ENCODE measurements around the gene UGDH. TPM values are rescaled to one million over a fixed set of nuclear protein-coding genes. Genes with fewer than 3 reads are reported as not detected.
A peak's percentile ranks its signal among the peaks of the same experiment; 100 is the strongest.

UGDH gene
- polyA plus RNA-seq, 1 donor (not counting 4 experiments of a cell fraction or from before 2014, with no cell fraction given), result 39.4 TPM

DNA sequence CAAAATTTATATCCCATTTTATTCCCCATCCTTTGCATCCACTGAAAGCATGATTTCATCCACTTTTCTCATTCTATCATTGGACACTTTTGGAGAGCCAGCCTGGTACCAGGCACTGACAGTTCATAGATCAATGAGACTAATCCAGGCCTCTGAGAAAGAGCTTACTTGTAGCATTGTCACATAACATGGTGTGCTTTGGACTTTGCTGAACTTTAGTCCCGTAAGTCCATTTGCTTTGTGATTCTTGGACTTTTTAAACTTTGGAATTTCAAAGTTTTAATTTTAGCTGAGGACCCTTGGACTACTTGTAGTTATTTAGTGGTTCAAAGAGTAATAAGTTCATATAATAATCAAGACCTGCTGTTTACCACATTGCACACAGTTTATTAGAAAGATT is 56.8 kb downstream of the UGDH start:
- Histone ChIP-seq H3K9me3 (ENCODE audit: control insufficient read depth, low read depth, low read length) (no peaks in the 10 kb centered on the region), H3K27me3 (ENCODE audit: control insufficient read depth, extremely low read depth, insufficient read depth, low read length) (no peaks in the 10 kb centered on the region), H4K20me1 (ENCODE audit: control insufficient read depth, extremely low read depth, insufficient read depth, low read length) (no peaks in the 10 kb centered on the region), H3K79me2 (ENCODE audit: control insufficient read depth, insufficient read depth, low read length) (no peaks in the 10 kb centered on the region), H2AFZ (ENCODE audit: control insufficient read depth, low read length) (no peak overlapping the region), H3K9ac (ENCODE audit: control insufficient read depth, extremely low read depth, insufficient read depth, low read length) (no peak overlapping the region), H3K27ac (ENCODE audit: control insufficient read depth, insufficient read depth, low read length) (no peak overlapping the region), H3K36me3 (ENCODE audit: control insufficient read depth in 2 of 2, extremely low read depth in 1 of 2, insufficient read depth in 2 of 2, low read length in 2 of 2) (peaks cover 6 to 25% of the 10 kb centered on the region in 2 experiments), H3K9me1 (ENCODE audit: control insufficient read depth, extremely low read depth, insufficient read depth, low read length) (no peaks in the 10 kb centered on the region), H3K4me2 (ENCODE audit: control insufficient read depth, extremely low read depth, insufficient read depth, low read depth, low read length) (no peak overlapping the region), H3K4me3 (ENCODE audit: control insufficient read depth in 2 of 3, extremely low read depth in 1 of 3, insufficient read depth in 2 of 3, low read depth in 1 of 3, low read length in 3 of 3) (no peak overlapping the region), H3K4me1 (ENCODE audit: control insufficient read depth, extremely low read depth, insufficient read depth, low read length) (no peaks in the 10 kb centered on the region)
- dilution Hi-C loops (cut with MboI; ENCODE audit: extremely low pct_ligation_motif_present, low sequenced_read_pairs), result no loop called here
- TF ChIP-seq, protein P1, sequence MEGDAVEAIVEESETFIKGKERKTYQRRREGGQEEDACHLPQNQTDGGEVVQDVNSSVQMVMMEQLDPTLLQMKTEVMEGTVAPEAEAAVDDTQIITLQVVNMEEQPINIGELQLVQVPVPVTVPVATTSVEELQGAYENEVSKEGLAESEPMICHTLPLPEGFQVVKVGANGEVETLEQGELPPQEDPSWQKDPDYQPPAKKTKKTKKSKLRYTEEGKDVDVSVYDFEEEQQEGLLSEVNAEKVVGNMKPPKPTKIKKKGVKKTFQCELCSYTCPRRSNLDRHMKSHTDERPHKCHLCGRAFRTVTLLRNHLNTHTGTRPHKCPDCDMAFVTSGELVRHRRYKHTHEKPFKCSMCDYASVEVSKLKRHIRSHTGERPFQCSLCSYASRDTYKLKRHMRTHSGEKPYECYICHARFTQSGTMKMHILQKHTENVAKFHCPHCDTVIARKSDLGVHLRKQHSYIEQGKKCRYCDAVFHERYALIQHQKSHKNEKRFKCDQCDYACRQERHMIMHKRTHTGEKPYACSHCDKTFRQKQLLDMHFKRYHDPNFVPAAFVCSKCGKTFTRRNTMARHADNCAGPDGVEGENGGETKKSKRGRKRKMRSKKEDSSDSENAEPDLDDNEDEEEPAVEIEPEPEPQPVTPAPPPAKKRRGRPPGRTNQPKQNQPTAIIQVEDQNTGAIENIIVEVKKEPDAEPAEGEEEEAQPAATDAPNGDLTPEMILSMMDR (optimal IDR thresholded peaks at IDR 0.05 in 1 of 3, IDR thresholded peaks at IDR 0.05 in 1 of 3, conservative IDR thresholded peaks at IDR 0.05 in 1 of 3; ENCODE audit: extremely low read depth in 1 of 3, insufficient read depth in 2 of 3, low read length in 3 of 3), result no peak
- TF ChIP-seq EZH2 (IDR thresholded peaks at IDR 0.05; ENCODE audit: low read length), result no peak
- FAIRE-seq (no peak), DNase-seq (ENCODE audit: low read depth, low spot score) (no peak)

DNA sequence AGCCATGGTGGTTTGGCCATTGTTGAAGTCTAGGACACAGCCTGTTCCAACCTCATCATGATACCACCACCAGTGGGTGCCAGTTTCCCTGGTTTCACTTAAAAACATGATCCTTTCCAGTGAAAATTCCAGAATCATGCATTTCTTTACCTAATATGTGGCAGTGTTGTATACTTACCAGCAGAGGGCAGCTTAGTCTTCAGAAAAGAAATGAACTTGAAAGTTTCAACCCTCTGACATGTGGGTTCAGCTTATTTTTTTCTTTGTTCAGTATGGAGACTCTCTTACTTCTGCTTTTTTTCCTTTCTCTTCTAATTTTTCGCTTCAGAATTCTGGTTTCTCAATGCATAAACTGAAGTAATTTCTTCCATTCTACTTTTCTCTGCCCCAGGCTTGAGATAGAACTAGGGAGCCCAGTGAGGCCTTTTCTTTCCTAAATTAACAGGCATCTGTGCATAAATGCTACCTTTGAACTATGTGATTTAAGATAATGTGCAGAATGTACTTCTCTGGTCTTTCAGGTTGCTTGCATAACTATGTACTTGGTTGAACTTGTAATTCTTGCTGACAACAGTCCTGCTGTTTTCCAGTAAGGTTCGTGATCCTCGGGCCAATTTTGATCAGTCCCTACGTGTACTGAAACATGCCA is 57.7 kb downstream of the UGDH start:
- H3K27ac ChIP-seq (ENCODE audit: control insufficient read depth, insufficient read depth, low read length), result no peak overlapping the region
- TF ChIP-seq, protein P1 (optimal IDR thresholded peaks at IDR 0.05 in 1 of 3, IDR thresholded peaks at IDR 0.05 in 1 of 3, conservative IDR thresholded peaks at IDR 0.05 in 1 of 3; ENCODE audit: extremely low read depth in 1 of 3, insufficient read depth in 2 of 3, low read length in 3 of 3), result peak; percentile 49 to 89 (median 57)
- TF ChIP-seq EZH2 (IDR thresholded peaks at IDR 0.05; ENCODE audit: low read length), result no peak
- no peak overlapping the region for H3K9ac ChIP-seq (ENCODE audit: control insufficient read depth, extremely low read depth, insufficient read depth, low read length)
- H4K20me1 ChIP-seq (ENCODE audit: control insufficient read depth, extremely low read depth, insufficient read depth, low read length), result no peaks in the 10 kb centered on the region
- peaks cover 6 to 27% of the 10 kb centered on the region in 2 experiments for H3K36me3 ChIP-seq (ENCODE audit: control insufficient read depth in 2 of 2, extremely low read depth in 1 of 2, insufficient read depth in 2 of 2, low read length in 2 of 2)
- H3K27me3 ChIP-seq (ENCODE audit: control insufficient read depth, extremely low read depth, insufficient read depth, low read length), result no peaks in the 10 kb centered on the region
- no peak for DNase-seq (ENCODE audit: low read depth, low spot score)
- no peaks in the 10 kb centered on the region for H3K79me2 ChIP-seq (ENCODE audit: control insufficient read depth, insufficient read depth, low read length)
- peak; percentile 83 for FAIRE-seq
- H3K4me3 ChIP-seq (ENCODE audit: control insufficient read depth in 2 of 3, extremely low read depth in 1 of 3, insufficient read depth in 2 of 3, low read depth in 1 of 3, low read length in 3 of 3), result no peak overlapping the region
- no peaks in the 10 kb centered on the region for H3K9me1 ChIP-seq (ENCODE audit: control insufficient read depth, extremely low read depth, insufficient read depth, low read length)
- no peak overlapping the region for H2AFZ ChIP-seq (ENCODE audit: control insufficient read depth, low read length)
- H3K4me2 ChIP-seq (ENCODE audit: control insufficient read depth, extremely low read depth, insufficient read depth, low read depth, low read length), result no peak overlapping the region
- no peaks in the 10 kb centered on the region for H3K9me3 ChIP-seq (ENCODE audit: control insufficient read depth, low read depth, low read length)
- dilution Hi-C loops (cut with MboI; ENCODE audit: extremely low pct_ligation_motif_present, low sequenced_read_pairs), result no loop called here
- no peaks in the 10 kb centered on the region for H3K4me1 ChIP-seq (ENCODE audit: control insufficient read depth, extremely low read depth, insufficient read depth, low read length)
